Measurements from ENCODE around the gene GGT5.

- TF ChIP-seq CTCF (IDR thresholded peaks at IDR 0.05) (peak; percentile 61 to 96 (median 83)), EP300 (IDR thresholded peaks at IDR 0.05) (no peak)
Observed at GRCh38 chr22:24175160-24175808, 69.6 kb downstream of the GGT5 start.
